HG02759 (cell line): Measurements from ENCODE around the gene MPDU1.
A peak's percentile ranks its signal among the peaks of the same experiment; 100 is the strongest.

ENCODE experiments used
- ATAC-seq: cut with Tn5 transposase; IDR thresholded peaks from one replicate; pipeline ENCODE4 v1.9.1; 2021; ENCODE audit warnings: mild to moderate bottlenecking, moderate library complexity; ENCODE audit not compliant: unreplicated experiment

MPDU1 gene

DNA sequence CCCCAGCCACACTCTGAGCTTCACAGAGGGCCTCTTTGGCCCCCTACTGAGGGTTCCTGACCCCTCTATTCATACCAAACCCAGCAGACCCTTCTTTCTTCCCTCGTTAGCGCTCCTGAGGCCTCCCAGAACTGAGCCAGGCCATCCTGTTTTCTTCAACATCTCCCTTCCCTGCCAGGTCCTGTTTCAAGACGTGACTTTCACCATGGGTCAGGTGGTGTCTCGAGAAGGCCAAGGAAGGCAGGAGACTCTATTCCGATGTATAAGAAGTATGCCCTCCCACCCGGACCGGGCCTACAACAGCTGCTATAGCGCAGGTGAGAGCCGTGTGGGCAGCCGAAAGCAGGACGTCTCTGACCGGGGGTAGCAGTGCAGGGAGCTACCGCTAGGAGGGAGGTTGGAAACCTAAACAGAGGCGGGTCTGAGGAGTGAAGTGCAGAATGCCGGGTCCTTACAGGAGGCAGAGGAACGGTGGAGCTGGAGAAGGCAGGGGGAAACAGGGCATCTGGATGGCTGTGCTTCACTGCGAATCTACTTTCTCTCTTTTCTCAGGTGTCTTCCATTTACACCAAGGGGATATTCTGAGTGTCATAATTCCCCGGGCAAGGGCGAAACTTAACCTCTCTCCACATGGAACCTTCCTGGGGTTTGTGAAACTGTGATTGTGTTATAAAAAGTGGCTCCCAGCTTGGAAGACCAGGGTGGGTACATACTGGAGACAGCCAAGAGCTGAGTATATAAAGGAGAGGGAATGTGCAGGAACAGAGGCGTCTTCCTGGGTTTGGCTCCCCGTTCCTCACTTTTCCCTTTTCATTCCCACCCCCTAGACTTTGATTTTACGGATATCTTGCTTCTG, 23.3 kb upstream of the MPDU1 start:
- ATAC-seq = no peak

- ATAC-seq = peak; percentile 46
These were observed 22.6 kb upstream of the MPDU1 start for GRCh38 chr17:7561028-7561575.

DNA sequence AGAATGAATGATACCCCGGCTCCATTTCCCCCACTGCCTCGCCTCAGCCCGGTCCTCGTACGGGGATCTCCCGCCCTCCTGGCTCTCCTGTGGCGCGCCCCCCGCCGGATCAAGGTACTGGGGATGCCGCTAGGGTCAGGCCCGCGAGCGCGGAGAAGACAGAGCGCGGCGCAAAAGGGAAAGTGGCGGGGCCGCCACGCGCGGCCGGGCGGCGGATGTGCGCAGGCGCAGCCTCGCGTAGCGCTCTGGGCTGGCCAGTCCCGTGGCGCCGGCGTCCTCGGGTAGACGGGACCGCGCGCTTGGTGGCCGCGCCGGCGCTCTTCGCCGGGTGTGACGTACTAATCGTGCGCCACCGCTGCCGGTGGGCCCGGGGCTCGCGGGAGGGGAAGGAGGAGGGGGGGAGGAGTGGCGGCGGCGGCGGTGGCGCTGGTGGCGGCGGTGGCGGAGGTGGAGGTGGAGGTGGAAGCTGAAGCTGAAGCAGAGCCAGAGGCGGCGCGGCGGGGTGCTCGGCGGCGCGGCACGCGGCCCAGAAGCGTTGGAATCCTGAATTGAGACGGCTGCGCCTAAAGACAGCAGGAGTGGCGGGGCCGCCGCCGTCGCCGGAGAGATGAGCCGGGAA, 22.0 kb upstream of the MPDU1 start, which contains the start of gene SENP3:
SENP3 (plus strand) TSS at position 331 of the 619 bp plus-strand sequence. CDS start 1,158 bp downstream, outside the sequence.
- peak; percentile 70 for ATAC-seq

- ATAC-seq = peak; percentile 7
These were observed 21.4 kb upstream of the MPDU1 start for GRCh38 chr17:7562208-7562605.

- no peak for ATAC-seq
These were observed 20.4 kb upstream of the MPDU1 start for GRCh38 chr17:7563115-7563869.

DNA sequence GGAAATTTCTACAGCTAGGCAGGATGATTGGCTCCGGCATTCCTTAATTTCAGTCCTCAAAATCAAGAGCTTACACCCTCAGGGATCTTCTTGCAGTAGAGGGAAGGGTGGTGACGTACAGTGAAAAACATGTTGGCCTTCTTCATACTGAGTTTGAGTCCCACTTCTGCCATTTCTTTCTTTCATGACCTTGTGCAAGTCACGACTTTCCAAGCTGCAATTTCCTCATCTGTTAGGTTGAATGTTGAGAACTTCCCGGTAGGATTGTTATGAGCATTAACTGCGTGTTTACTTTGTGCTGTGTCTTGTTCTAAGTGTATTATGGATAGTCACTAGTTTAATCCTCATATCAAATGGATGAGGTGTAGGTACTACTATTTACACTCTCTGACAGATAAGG, 14.1 kb upstream of the MPDU1 start:
- ATAC-seq = no peak

DNA sequence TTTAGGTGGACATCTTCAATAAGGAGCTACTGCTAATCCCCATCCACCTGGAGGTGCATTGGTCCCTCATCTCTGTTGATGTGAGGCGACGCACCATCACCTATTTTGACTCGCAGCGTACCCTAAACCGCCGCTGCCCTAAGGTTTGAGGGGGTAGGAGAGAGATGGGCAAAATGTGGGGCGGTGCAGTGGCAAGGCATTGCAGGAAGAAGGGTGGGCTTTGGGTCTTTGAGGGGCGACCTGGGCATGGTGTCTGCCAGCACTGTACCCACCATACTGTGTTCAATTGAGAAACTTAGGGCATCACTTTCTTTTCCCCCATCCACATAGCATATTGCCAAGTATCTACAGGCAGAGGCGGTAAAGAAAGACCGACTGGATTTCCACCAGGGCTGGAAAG, 13.3 kb upstream of the MPDU1 start:
- no peak for ATAC-seq

GRCh38 chr17:7572338-7572587, 11.4 kb upstream of the MPDU1 start:
- ATAC-seq = no peak

GRCh38 chr17:7572588-7573323, 10.9 kb upstream of the MPDU1 start:
- peak; percentile 89 for ATAC-seq

DNA sequence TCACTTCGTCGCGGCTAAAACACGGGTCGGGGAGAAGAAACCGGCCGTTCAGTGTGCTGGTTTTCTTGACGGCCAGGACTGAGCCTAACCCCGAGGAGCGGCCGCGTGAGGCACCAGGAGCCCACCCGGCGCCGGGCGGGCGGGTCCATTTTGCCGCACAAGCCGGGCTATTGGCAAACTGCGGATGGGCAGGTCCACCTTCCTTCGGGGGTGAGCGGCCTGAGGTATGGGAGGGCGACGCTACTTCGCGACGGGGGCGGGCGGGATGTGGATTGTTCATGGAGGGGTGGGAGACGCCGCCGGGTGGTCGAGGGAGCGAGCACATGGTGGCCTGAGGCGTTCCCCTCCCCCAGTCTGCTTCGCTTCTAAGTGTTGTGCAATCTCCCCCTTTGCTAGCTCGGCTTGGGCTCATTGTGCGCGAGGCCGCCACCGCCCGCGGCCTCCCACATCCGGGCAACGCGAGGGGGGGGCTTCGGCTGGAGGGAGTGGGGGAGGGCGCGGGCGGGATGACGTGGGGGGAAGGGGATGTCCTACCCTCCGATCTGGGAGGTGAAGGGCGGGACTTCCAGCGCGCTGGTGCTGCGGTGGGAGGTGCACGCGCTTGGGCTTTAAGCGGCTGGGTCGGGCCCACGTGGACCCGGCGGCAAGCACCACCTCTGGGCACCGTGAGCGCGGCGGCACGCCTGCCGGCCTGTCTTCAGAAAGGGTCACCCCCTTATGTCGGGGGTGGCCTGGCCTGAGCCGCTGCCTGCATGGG, 10.2 kb upstream of the MPDU1 start:
- ATAC-seq = no peak

GRCh38 chr17:7574176-7574953, 9.3 kb upstream of the MPDU1 start:
- no peak for ATAC-seq

- no peak for ATAC-seq
These were observed 8.2 kb upstream of the MPDU1 start for GRCh38 chr17:7575481-7575883.

DNA sequence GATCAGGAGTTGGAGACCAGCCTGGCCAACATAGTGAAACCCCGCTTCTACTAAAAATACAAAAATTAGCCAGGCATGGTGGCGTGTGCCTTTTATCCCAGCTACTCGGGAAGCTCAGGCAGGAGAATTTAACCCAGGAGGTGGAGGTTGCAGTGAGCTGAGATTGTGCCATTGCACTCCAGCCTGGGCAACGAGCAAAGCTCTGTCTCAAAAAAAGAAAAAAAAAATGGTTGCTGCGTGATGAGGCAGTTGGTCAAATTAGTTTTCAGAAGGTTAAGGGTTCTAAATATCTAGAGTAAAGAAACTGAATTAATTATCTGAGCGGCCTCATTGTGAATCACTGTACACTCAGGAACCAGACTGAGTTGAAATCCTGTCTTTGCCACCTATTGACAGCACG, 7.7 kb upstream of the MPDU1 start:
- ATAC-seq = no peak

- ATAC-seq = no peak
These were observed 7.2 kb upstream of the MPDU1 start for GRCh38 chr17:7576432-7576937.

DNA sequence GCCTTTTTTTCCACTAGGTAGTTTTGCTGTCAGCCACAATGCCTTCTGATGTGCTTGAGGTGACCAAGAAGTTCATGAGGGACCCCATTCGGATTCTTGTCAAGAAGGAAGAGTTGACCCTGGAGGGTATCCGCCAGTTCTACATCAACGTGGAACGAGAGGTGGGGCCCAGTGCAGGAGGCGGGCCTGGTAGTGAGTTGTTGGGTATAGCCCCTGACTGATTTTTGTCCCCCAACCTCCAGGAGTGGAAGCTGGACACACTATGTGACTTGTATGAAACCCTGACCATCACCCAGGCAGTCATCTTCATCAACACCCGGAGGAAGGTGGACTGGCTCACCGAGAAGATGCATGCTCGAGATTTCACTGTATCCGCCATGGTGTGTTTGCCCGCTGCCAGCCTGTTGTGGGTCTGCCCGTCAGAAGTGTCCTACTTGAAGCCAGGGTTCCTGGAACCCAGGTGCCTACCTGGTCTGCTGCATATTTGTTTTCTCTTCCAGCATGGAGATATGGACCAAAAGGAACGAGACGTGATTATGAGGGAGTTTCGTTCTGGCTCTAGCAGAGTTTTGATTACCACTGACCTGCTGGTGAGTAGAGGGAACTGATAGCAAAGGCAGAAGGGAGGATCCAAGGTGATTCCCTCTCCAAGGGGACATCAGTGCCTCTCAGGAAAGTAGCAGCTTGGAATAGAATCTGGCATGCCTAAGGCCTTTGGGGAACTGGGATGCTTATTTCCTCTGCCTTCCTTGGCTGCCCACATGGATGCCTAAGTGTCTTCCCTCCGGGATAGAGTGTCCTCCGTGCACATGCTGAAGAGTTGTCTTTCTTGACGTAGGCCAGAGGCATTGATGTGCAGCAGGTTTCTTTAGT, 6.1 kb upstream of the MPDU1 start:
- no peak for ATAC-seq

DNA sequence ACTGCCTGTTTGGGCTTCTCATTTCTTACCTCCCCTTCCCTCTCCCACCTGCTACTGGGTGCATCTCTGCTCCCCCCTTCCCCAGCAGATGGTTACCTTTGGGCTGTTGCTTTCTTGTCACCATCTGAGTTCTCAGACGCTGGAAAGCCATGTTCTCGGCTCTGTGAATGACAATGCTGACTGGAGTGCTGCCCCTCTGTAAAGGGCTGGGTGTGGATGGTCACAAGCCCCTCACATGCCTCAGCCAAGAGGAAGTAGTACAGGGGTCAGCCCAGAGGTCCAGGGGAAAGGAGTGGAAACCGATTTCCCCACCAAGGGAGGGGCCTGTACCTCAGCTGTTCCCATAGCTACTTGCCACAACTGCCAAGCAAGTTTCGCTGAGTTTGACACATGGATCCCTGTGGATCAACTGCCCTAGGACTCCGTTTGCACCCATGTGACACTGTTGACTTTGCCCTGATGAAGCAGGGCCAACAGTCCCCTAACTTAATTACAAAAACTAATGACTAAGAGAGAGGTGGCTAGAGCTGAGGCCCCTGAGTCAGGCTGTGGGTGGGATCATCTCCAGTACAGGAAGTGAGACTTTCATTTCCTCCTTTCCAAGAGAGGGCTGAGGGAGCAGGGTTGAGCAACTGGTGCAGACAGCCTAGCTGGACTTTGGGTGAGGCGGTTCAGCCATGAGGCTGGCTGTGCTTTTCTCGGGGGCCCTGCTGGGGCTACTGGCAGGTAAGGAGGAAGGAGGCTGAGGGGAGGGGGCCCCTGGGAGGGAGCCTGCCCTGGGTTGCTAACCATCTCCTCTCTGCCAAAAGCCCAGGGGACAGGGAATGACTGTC, 4.4 kb upstream of the MPDU1 start, which contains the start of gene CD68:
CD68 (plus strand) TSS at position 638 of the 833 bp plus-strand sequence; CDS start at position 678, 40 bp downstream.
- peak; percentile 38 for ATAC-seq
